Thoracic aorta (tissue), 2 donors: ENCODE measurements around the gene PTPRN2. TPM values are rescaled to one million over a fixed set of nuclear protein-coding genes. Genes with fewer than 3 reads are reported as not detected.

ENCODE experiments used
- ATAC-seq: fragments of 150-250 bp; one replicate; pipeline ENCODE4 v1.8.0; 2017; ENCODE audit warnings: low read depth; ENCODE audit not compliant: insufficient number of reproducible peaks, low FRiP score
- DNase-seq: peaks from one replicate; pipeline ENCODE4 v3.0.0-alpha.2; 2020; ENCODE audit warnings: low spot score
- H3K27ac ChIP-seq, 2 donors: fragments of 200-600 bp; sonication (generic); 1 replicate in 1 of 2; 2 replicates in 1 of 2; pipeline ENCODE4 v1.5.1; 2016; ENCODE audit warnings: mild to moderate bottlenecking in 2 of 2, moderate library complexity in 2 of 2
- H3K27me3 ChIP-seq: fragments of 200-600 bp; sonication (generic); replicated peaks from 2 replicates; pipeline ENCODE4 v1.6.0; 2016; ENCODE audit warnings: mild to moderate bottlenecking; ENCODE audit not compliant: insufficient read depth
- H3K36me3 ChIP-seq: fragments of 200-600 bp; sonication (generic); one replicate; pipeline ENCODE4 v1.5.1; 2016
- H3K4me1 ChIP-seq, 2 donors: fragments of 200-600 bp; sonication (generic); 1 replicate in 1 of 2; 2 replicates in 1 of 2; pipeline versions ENCODE4 v1.5.1 to v1.6.0; 2016; ENCODE audit warnings: low read depth in 2 of 2, mild to moderate bottlenecking in 1 of 2; ENCODE audit not compliant: control insufficient read depth in 1 of 2
- H3K4me3 ChIP-seq: fragments of 200-600 bp; sonication (generic); 2 replicates; pipeline ENCODE4 v1.5.1; 2016; ENCODE audit warnings: mild to moderate bottlenecking
- H3K9me3 ChIP-seq: fragments of 200-600 bp; sonication (generic); 2 replicates; pipeline ENCODE4 v1.5.1; 2016
- CTCF ChIP-seq: fragments of 200-600 bp; sonication (generic); IDR thresholded peaks from one replicate; pipeline ENCODE4 v1.5.1; 2019; ENCODE audit warnings: antibody characterized with exemption
- total RNA-seq, 2 donors: library from RNA; depleted of rRNA; stranded (reverse); fragments of >200 nt; gene quantifications; one replicate each; pipeline versions ENCODE4 v1.1.0 to v1.2.3, GENCODE V29; 2016

Gene PTPRN2
- total RNA-seq, 2 donors from 2014 or later: 2.2 to 3.1 TPM

GRCh38 chr7:157909370-157909769 is 678.3 kb downstream of the PTPRN2 start:
- ATAC-seq (no peak), DNase-seq (no peak)
- no peak for TF ChIP-seq CTCF
- H3K36me3 ChIP-seq: no peaks in the 10 kb centered on the region
- peaks cover under 1% of the 10 kb centered on the region for H3K9me3 ChIP-seq
- H3K4me3 ChIP-seq: no peak overlapping the region
- no peaks in the 10 kb centered on the region for H3K27me3 ChIP-seq
- H3K27ac ChIP-seq: no peak overlapping the region
- H3K4me1 ChIP-seq: no peaks in the 10 kb centered on the region

- H3K27me3 ChIP-seq: no peaks in the 10 kb centered on the region
- H3K9me3 ChIP-seq: no peaks in the 10 kb centered on the region
- H3K4me1 ChIP-seq: no peaks in the 10 kb centered on the region
- DNase-seq (no peak), ATAC-seq (no peak)
- no peaks in the 10 kb centered on the region for H3K36me3 ChIP-seq
- H3K27ac ChIP-seq: no peak overlapping the region
- no peak for TF ChIP-seq CTCF
- no peak overlapping the region for H3K4me3 ChIP-seq
These were observed 679.4 kb downstream of the PTPRN2 start for GRCh38 chr7:157908006-157908782.

- TF ChIP-seq CTCF: no peak
- Histone ChIP-seq H3K4me3 (no peak overlapping the region), H3K4me1 (no peaks in the 10 kb centered on the region), H3K27ac (no peak overlapping the region), H3K27me3 (no peaks in the 10 kb centered on the region), H3K9me3 (no peaks in the 10 kb centered on the region), H3K36me3 (no peaks in the 10 kb centered on the region)
- ATAC-seq (no peak), DNase-seq (no peak)
These were observed 680.5 kb downstream of the PTPRN2 start for GRCh38 chr7:157907091-157907490.

- no peak for TF ChIP-seq CTCF
- ATAC-seq: no peak
- Histone ChIP-seq H3K27ac (no peak overlapping the region), H3K9me3 (no peaks in the 10 kb centered on the region), H3K36me3 (no peaks in the 10 kb centered on the region), H3K4me1 (no peaks in the 10 kb centered on the region), H3K27me3 (no peaks in the 10 kb centered on the region), H3K4me3 (no peak overlapping the region)
- no peak for DNase-seq
These were observed 681.0 kb downstream of the PTPRN2 start for GRCh38 chr7:157906583-157906982.

- Histone ChIP-seq H3K27me3 (no peaks in the 10 kb centered on the region), H3K4me3 (no peak overlapping the region), H3K27ac (no peak overlapping the region), H3K36me3 (no peaks in the 10 kb centered on the region), H3K4me1 (no peaks in the 10 kb centered on the region), H3K9me3 (no peaks in the 10 kb centered on the region)
- ATAC-seq: no peak
- no peak for DNase-seq
- TF ChIP-seq CTCF: no peak
These were observed 681.8 kb downstream of the PTPRN2 start for GRCh38 chr7:157905651-157906461.
